ENCODE measurements around the gene SNX3.

DNA sequence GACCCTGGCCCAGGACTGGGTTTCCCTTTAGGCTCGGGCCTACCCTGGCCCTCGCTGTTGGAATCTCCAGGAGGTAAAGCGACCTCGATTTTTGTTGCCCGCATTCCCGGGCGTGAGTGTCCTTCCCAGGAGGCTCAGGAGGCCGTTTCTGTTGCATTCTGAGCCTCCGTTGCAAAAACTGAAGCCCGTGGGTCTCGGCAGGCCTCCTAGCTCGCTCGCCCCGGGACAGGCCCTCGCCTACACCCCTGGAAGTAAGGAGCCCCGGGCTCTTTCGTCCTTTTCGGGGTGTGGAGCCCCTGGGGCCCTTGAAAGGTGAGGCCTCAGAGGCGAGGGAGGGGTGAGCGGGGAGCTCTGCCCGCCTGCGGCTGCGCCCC is 92.8 kb downstream of the SNX3 start:
- TF ChIP-seq, protein P1, sequence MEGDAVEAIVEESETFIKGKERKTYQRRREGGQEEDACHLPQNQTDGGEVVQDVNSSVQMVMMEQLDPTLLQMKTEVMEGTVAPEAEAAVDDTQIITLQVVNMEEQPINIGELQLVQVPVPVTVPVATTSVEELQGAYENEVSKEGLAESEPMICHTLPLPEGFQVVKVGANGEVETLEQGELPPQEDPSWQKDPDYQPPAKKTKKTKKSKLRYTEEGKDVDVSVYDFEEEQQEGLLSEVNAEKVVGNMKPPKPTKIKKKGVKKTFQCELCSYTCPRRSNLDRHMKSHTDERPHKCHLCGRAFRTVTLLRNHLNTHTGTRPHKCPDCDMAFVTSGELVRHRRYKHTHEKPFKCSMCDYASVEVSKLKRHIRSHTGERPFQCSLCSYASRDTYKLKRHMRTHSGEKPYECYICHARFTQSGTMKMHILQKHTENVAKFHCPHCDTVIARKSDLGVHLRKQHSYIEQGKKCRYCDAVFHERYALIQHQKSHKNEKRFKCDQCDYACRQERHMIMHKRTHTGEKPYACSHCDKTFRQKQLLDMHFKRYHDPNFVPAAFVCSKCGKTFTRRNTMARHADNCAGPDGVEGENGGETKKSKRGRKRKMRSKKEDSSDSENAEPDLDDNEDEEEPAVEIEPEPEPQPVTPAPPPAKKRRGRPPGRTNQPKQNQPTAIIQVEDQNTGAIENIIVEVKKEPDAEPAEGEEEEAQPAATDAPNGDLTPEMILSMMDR (IDR thresholded peaks at IDR 0.05; ENCODE audit: low read depth, low read length) = no peak
- TF ChIP-seq EZH2phosphoT487 (IDR thresholded peaks at IDR 0.05; ENCODE audit: low read depth) = no peak
